ENCODE data around the gene TRIM45.
A peak's percentile ranks its signal among the peaks of the same experiment; 100 is the strongest.

Gene TRIM45

DNA sequence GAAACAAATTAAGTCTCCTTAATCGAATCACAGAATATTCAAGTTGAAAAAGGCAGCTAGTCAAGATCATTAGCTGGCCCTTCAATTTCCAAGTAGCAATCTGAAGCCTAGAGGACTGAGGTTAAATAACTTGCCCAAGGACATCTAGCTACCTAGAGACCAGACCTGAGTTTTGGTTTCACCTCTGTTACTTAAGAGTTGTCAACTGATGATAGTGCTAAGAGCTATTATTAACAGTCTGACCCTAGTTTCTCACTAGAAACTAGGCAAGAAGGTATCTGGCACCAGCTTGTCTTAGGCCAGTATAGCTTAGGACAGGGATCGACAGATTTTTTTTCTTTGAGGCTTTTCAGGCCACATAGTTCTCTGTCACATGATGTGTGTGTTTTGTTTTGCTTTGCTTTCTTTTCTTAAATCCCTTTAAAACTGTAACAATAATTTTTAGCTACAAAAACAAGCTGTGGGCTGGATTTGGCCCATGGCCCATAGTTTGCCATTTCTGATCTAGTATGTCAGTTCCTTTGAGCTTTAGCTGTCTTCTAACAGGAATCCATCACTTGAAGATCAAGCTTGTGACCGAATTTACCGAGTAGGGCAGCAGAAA is 23.2 kb downstream of the TRIM45 start:
- no peak for DNase-seq (ENCODE audit: low read depth)

DNA sequence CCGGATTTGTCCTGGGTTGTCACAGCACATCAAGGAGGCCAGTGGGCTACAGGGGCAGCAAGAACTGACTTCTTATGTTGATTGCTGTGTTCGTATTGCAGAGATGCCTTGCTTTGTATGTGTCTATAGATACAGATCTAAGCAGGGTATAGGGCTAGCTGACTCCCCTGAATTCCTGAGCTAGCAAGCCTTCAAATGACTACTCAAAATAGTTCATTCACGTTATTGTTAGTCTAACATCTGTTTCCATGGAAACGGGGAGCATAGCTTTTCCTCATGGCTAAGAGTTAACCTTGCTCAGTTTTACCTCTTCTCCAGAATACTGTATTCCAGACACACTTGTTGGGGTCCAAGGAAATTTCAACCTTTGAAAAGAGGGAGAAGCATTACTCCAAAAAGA is 24.1 kb downstream of the TRIM45 start:
- DNase-seq (ENCODE audit: low read depth) = no peak

DNA sequence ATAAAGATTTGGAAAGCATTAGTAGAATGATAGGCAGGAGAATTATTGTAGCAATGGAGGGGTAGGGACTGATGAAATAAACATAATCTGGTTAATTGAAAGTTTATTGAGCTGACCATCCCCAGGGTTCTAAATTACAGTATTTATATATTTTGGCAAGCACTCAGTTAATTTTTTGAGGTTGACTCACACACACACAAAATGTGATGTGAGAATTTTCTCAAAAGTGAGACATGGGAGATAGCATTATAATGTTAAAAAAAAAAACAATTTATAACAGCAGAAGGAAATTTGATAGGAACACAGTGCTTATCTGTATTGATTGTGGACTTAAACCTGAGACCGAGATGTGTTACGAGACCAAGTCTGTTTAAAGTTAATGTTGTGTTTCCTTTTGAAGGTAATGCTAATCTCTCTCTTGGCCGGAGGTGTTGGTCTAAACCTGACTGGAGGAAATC is 24.6 kb downstream of the TRIM45 start:
- DNase-seq (ENCODE audit: low read depth) = no peak

DNA sequence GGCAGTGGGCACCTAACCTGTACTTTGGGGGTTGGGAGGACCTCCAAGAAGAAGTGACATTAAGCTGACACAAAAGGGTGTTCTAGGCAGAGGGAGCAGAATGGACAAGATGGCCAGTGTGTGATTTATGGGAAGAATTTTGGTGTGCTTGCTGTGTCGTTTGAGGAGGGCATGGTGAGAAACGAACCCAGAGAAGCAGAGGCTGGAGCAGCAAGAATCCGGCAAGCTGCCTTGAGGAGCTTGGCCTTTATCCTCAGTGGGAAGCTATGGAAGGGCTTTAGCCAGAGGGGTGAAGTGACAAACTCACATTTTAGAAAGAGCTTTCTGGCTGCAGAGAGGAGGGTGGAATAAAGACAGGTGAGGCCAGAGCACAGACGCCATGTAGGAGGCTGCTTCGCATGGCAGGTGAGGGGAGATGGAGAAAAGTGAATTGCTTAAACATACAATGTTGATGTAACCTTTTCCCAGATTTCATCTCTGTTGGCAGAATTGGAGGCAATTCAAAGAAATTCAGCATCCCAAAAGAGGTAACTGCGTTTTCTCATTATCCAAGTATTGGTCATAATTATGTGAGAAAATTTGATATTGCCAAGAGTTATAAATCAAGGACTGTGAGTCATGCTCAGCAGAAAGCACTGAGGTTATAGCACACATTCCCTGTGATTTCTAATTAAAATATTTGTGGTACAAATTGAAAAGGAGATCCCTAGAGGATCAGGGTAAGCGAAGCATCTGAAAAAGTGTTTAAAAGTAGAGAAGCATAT is 26.5 kb downstream of the TRIM45 start:
- DNase-seq (ENCODE audit: low read depth) = no peak

DNA sequence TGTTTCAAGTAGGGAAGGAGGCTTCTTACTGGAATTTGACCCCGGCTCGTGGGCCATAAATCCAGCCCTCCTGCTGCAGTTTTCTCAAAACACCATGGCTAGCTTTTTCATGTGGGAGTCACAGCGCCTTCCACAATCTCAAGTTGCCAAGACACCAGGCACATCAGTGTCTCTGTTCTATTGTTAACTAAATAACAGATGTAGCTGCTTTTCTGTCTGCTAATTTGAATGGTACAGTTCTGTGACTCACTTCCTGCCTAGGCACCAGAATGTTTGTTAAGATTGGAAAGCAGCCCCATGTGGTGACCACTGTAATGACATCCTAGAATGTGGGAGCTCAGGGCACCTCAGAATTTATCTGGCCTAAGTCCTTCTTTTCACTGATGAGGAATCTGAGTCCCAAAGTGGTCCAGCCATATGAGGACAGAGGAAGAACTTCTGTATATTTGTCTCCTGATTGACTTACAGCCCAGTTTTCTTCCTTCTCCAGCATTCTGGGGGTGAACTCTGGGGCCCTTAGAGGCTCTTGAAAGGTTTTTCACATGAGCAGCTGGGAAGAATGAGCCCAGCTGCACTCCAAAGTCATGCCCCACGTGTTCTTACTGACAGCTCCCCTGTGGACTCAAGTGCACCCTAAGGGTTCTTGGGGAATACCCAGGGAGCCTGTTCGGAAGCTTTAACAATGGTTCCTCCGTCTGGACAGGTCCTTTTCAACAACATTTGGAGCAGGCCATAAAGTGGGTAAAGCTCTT is 27.5 kb downstream of the TRIM45 start:
- no peak for DNase-seq (ENCODE audit: low read depth)

DNA sequence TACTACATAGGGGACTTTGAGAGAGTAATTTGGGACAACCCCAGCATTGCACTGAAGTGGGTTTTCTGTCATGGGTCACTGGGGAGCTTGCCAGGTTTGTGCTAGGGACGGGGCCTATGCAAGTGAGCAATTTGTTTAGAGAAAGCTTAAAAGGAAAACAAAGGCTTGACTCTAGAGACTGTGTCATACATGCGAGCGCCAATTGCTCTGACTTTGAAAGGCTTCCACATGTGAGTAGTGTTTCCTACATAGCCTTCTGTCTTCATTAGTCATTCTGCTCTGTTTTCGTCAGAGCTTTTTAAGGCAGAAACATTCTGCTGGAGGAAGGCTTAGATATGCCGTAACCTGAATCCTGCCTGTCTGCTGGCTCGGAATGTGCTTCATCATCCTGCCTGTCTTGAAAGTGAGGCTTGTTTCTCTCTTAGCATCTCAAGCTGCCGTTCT is 28.4 kb downstream of the TRIM45 start:
- no peak for DNase-seq (ENCODE audit: low read depth)

DNA sequence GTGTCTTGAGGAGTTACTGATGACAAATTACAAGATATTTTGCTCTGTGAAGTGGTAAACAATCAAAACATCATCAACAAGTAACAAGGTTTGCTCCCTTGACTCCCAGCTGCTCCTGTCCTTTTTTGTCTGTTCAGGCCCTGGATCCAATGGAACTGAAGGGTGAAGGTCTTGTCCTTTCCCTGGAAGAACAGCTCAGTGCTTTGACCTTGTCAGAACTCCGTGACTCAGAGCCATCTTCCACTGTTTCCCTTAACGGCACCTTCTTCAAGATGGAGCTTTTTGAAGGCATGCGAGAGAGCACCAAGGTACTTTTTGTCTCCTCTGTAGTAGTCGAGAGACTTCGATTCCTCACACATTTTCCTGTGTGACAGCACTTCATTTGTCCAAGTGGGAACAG is 29.0 kb downstream of the TRIM45 start:
- no peak for DNase-seq (ENCODE audit: low read depth)

DNA sequence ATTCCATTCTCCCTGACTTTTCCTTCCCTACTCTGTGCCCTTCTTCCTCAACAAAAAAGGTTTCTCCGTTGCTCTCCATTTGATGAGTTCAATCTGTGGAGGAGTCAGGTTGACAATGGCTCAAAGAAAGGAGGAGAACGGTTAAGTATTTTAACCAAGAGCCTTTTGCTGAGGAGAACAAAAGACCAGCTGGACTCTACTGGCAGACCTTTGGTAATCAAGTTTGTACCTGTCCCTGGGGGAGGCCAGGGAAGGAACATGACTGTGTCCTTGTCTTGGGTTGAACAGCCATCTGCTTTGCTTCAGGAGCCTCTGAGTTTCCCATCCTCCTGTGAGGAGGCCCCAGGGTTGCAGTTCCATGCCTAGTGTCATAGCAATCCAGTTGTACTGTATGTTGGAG is 31.6 kb downstream of the TRIM45 start:
- no peak for DNase-seq (ENCODE audit: low read depth)

DNA sequence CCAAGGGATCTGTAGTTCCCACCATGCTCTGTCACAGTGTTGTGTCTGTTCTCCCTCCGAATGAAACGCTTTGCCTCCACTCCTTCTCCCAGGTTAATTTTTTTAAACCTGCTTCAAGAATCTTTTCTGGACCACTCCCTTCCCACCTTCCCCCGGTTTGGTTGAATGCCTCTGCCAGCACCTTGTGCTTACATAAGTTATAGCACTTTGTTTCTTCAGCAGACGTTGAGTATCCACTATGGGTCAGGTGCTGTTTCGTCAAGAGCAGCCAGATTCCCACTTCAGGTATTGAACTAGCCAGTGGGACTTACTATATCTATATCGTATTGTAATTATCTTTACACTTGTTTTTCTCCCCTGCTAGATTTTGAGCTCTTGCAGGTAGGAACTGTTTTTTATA is 33.9 kb downstream of the TRIM45 start:
- DNase-seq (ENCODE audit: low read depth) = no peak

DNA sequence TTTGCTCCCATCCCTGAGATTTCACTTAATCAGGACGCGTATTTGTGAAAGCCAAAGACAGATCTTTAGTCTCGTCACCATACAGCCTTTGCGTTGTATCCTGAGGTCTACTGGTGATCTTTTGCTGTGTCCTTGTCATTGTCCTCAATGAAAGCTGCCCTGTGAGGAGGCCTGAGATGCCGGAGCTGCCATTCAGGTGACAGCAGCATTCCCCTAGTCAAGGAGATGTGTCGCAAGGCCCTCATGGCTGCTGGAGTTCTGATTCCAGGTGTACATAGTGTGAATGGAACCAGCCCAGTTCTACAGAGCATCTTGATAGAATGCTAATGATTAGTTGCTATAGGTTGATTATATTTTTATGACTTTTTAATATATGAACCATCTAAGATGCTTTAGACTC is 37.3 kb downstream of the TRIM45 start:
- no peak for DNase-seq (ENCODE audit: low read depth)

DNA sequence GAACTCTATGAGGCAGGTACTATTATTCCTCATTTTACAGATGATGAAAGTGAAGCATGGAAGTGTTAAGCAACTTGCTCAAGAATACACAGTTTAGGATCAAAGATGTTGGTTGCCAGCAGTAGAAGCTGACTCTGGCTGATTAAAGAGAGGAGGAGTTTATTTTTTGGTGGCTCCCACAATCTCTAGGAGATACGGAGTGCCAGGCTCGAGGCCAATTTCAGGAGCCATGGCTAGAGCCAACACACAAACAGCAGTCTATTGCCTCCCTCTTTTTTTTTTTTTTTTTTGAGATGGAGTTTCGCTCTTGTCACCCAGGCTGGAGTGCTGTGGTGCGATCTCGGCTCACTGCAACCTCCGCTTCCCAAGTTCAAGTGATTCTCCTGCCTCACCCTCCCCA is 41.8 kb downstream of the TRIM45 start:
- no peak for DNase-seq (ENCODE audit: low read depth)

DNA sequence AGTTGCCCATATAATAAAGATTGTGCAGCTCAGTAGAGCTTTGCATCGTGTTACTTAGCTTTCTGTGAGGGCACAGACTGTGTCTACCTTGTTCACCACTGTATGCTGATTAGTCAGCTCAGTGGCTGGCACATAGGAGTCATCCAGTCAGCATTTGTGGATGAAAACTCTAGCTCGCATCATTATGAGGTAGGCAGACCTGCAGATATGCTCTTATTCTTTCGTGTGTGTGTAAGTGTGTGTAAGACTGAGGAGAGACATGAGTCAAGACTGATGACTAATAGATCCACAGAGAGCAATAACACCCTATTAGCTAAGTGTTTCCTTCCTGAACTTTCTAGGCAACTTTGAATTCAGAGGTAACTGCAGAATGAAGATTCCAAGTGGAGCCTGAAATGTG is 44.3 kb downstream of the TRIM45 start:
- peak; percentile 30 for DNase-seq (ENCODE audit: low read depth)

DNA sequence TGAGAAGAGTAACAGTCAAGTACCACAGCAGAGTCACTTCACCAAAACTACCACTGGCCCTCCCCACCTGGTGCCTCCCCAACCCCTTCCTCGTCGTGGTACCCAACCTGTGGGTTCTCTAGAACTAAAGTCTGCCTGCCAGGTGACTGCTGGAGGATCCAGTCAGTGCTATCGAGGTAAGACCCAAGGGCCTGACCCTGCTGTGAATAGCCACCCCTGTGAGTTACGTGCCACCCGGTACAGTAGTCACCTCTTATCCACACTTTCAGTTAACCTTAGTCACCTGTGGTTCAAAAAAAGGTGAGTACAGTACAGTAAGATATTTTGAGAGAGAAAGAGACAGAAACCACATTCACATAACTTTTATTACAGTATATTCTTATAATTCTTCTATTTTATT is 44.9 kb downstream of the TRIM45 start:
- DNase-seq (ENCODE audit: low read depth) = no peak

DNA sequence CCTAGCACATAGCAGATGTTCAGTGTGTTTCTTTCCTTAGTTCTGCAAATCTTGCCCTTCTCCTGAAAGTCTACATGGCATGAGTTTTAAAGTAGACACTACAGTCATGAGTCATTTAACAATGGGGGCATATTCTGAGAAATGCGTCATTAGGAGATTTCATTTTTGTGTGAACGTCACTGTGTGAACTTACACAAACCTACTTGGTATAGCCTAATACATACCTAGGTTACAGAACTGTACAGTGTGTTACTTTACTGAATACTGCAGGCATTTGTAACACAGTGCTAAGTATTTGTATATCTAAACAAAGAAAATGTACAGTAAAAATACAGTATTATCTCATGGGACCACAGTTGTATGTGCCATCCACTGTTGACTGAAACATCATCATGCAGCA is 51.4 kb downstream of the TRIM45 start:
- DNase-seq (ENCODE audit: low read depth) = no peak

DNA sequence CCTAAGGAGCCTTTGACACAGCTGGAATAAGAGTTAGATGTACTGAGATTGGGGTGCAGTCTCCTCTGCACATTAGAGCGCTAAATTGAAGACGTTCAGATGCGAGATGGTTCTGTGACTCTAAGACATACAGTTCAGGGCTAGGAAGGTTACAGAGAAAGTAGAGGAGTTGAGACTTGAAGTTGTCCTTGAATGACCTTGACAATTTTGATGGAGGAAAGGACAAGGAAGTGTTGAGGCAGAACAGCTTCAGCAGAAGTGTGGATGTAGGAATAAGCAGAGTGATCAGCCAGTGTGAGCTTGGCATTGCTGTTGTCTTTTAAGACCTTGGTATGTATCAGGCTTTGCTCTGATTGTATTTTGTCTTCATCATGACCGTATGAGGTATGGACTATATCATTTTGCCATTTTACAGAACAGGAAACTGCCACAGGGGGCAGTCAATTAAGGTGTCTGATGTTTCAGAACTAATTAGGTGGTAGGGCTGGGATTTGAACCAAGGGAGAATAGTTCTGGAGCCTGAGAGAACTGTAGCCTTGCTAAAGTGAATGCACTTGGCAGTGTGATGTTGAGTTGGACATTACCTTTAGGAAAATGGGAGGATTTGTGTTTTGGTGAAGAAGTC is 52.2 kb downstream of the TRIM45 start:
- no peak for DNase-seq (ENCODE audit: low read depth)

DNA sequence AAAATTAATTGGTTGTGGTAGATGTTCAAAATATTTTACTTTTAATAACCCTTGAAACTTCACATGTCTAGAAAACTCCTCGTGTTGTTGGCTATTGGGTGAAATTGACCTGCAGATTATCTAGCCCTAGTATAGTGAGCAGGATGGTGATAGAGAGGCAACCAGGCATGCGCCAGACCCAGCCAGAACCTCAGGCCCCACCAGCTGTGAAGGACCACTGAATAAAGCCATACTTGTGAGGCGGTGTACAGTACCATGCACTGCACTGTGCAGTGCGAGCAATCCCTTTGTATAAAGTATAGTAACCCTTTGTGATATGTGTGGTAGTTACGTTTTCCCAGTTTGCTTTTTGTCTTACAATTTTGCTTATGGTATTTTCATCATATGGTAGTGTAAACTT is 53.0 kb downstream of the TRIM45 start:
- DNase-seq (ENCODE audit: low read depth) = no peak

DNA sequence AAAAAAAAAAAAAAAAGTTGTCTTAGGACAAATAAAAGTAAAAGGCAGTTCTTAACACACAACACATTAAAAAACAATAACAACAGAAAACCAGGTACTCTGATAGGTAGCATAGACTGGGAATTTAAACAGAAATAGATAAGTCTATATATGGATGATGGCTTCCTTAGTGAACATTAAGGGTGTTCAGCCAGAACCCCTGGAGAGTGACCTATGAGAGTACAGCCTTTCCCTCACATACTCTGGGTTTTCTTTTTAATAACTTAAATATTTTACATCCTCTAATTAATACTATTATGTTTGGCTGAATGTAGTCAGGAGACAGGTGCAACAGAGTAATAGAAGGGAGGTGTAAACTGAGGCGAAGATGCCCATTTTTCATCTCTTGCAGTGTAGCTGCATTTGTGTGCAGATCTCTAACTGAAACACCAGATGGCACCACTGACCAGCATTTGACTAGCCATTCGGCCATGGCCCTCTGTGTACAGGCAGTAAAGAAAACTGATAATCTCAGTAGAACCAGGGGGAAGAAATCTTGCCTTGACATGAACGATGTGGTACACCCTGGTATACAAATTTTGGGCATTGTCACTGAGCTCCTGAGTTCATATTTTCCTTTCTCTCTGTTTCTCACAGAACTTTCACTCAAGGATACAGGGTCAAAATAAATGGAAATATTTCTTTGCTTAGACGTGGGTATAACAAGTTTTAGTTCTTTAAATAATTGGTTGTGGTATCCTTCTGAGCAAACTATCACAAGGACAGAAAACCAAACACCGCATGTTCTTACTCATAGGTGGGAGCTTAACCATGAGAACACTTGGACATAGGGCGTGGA is 53.8 kb downstream of the TRIM45 start:
- no peak for DNase-seq (ENCODE audit: low read depth)

DNA sequence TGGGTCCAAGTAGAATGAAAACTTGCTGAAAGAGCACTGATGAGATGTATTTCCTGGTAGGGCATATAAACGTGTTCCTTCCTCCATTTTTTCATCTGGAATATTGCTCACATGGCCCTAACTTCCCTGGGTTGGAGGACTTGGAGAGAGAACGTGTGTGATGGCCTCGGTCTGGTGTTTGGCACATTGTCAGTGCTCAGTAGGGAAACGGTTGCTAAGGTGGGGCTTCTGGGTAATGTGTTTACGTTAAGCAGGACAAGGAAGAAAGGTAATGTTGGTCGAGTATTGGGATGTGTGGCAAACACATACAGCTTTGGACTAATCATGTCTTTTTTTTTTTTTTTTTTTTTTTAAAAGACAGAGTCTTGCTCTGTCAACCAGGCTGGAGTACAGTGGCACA is 55.2 kb downstream of the TRIM45 start:
- DNase-seq (ENCODE audit: low read depth) = no peak

DNA sequence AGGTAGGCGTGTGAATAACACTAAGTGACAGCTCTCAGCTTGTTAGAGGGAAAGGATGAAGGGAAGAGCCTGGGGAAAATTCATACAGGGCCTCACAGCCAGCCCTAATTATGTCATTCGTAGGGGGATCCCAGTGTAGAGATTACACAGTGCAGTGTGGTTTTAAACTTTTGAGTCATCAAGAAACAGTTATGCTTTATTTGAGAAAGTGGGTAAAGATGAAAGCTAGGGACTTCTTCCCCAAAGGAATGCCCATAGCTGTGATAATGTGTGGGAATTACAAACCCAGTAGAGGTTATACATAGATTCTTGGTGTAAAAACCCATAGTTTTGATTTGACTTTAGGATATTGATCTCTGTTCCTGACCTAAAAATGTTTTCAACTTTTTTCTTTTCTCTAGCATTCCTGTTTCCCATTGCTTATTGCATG is 59.5 kb downstream of the TRIM45 start:
- DNase-seq (ENCODE audit: low read depth) = no peak
